Omental fat pad (tissue), 4 donors: Measurements from ENCODE around the gene CHM. TPM values are rescaled to one million over a fixed set of nuclear protein-coding genes. Genes with fewer than 3 reads are reported as not detected.

Source experiments
- ATAC-seq: fragments of 150-250 bp; one replicate; pipeline ENCODE4 v1.9.1; 2016; ENCODE audit warnings: mild to moderate bottlenecking, moderate library complexity; ENCODE audit not compliant: low FRiP score
- DNase-seq: peaks from one replicate; pipeline ENCODE4 v3.0.0-alpha.2; 2019; ENCODE audit warnings: low spot score
- CTCF ChIP-seq, 3 donors: fragments of 450-650 bp; IDR thresholded peaks; one replicate each; pipeline ENCODE4 v1.5.1; 2016 to 2017; ENCODE audit warnings: antibody characterized with exemption in 3 of 3, mild to moderate bottlenecking in 3 of 3, moderate library complexity in 2 of 3
- small RNA-seq: library from RNA; depleted of rRNA; stranded (forward); fragments of <200 nt; gene quantifications from one replicate; pipeline ENCODE3, GENCODE V24; 2016
- total RNA-seq, 4 donors: library from RNA; depleted of rRNA; stranded (reverse); fragments of >200 nt; gene quantifications; one replicate each; pipeline ENCODE4 v1.1.0, GENCODE V29; 2016

Gene CHM
- total RNA-seq, 4 donors from 2014 or later, result 13.0 to 21.1 (median 17.3) TPM

GRCh38 chrX:85865324-85865723 is 182.0 kb downstream of the CHM start:
- DNase-seq (no peak), ATAC-seq (no peak)
- no peak for TF ChIP-seq CTCF (IDR thresholded peaks at IDR 0.05)

GRCh38 chrX:85859426-85859825 is 187.9 kb downstream of the CHM start:
- no peak for TF ChIP-seq CTCF (IDR thresholded peaks at IDR 0.05)
- ATAC-seq, result no peak
- DNase-seq, result no peak

GRCh38 chrX:85851418-85851817 is 195.9 kb downstream of the CHM start:
- no peak for TF ChIP-seq CTCF (IDR thresholded peaks at IDR 0.05)
- DNase-seq, result no peak

GRCh38 chrX:85836868-85837267 is 210.5 kb downstream of the CHM start:
- no peak for TF ChIP-seq CTCF (IDR thresholded peaks at IDR 0.05)
- DNase-seq (no peak), ATAC-seq (no peak)

More at GRCh38 chrX:85851418-85851817, 195.9 kb downstream of the CHM start:
- no peak for ATAC-seq

GRCh38 chrX:85828771-85829170 is 218.6 kb downstream of the CHM start:
- no peak for TF ChIP-seq CTCF (IDR thresholded peaks at IDR 0.05)
- ATAC-seq (no peak), DNase-seq (no peak)

- TF ChIP-seq CTCF (IDR thresholded peaks at IDR 0.05), result no peak
- ATAC-seq (no peak), DNase-seq (no peak)
Observed at GRCh38 chrX:85815203-85815751, 232.1 kb downstream of the CHM start.

Small RNAs within 50 kb of the gene (small RNA-seq; reads per million reads assigned to genes)
- gene AL022401.1 (not detected), gene MIR361 (69.2 reads per million, percentile 96 among the genes with 10 or more reads in this experiment), gene NDUFA5P7 (not detected), gene RF00019 (not detected)

Other genes with a start within 250 kb of the CHM start
- not detected for gene DACH2, start 100.9 kb upstream of the CHM start, total RNA-seq